ENCODE results near the gene ABCF2. TPM values are rescaled to one million over a fixed set of nuclear protein-coding genes. Genes with fewer than 3 reads are reported as not detected.

Gene ABCF2
- total and polyA plus RNA-seq, 2 donors: 18.9 to 26.1 TPM

- H3K36me3 ChIP-seq (ENCODE audit: control insufficient read depth in 2 of 2, insufficient read depth in 2 of 2, low read length in 1 of 2): peaks cover 4 to 5% of the 10 kb centered on the region in 2 donors
- WGBS: 6% methylated on average over 15 of the region's 15 CpGs
- DNase-seq (ENCODE audit: low read depth in 6 of 9, low spot score in 9 of 9): no peak
- H3K4me3 ChIP-seq (ENCODE audit: low read length in 2 of 2): peak overlapping the region in 1 of 2 donors; percentile 48
- no peaks in the 10 kb centered on the region for H3K9me3 ChIP-seq (ENCODE audit: control insufficient read depth in 2 of 2, insufficient read depth in 1 of 2, low read length in 1 of 2)
- H3K4me1 ChIP-seq (ENCODE audit: control insufficient read depth in 2 of 2, insufficient read depth in 2 of 2, low read length in 2 of 2): peaks cover 31 to 54% of the 10 kb centered on the region in 2 donors
- peaks cover 53 to 60% of the 10 kb centered on the region in 2 donors for H3K27me3 ChIP-seq (ENCODE audit: control insufficient read depth in 2 of 2, insufficient read depth in 1 of 2, low read length in 1 of 2)
- H3K27ac ChIP-seq (ENCODE audit: low read depth in 1 of 2, low read length in 1 of 2): no peak overlapping the region
These were observed 17.9 kb upstream of the ABCF2 start for GRCh38 chr7:151244841-151245346.

DNA sequence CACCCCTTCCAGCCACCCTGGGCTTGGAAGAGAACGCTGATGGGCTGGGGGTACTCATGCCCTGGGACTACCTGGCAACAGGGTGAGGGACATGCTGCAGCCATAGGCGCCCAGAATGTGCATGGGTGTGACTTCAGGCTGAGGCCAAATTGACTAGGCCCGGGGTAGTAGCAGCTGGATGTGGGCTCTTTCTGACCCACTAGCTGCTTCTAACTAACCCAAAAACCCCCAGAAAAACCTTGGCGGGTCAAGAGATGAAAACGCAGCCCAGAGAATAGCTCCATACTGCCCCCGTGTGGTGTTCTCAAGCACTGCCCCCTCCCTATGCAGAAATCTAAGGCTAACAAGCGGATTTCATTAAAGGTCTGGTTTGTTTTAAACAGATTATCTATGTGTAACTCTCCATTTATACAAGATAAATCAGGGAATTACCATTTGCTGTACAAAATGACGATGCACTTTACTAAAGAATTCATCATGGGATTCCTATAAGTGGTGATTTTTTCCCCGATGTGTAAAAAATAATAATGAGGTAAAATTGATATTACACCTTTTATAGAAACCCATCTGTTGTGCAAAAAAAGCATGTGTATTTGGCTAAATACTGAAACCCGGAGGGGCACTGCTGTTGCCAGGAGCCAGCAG, 17.3 kb upstream of the ABCF2 start:
- DNase-seq (ENCODE audit: low read depth in 6 of 9, low spot score in 9 of 9): peak in 2 of 9 donors; percentile 75 to 79
- H3K4me3 ChIP-seq (ENCODE audit: low read length in 2 of 2): peak overlapping the region in 1 of 2 donors; percentile 21
- H3K9me3 ChIP-seq (ENCODE audit: control insufficient read depth in 2 of 2, insufficient read depth in 1 of 2, low read length in 1 of 2): no peaks in the 10 kb centered on the region
- H3K27ac ChIP-seq (ENCODE audit: low read depth in 1 of 2, low read length in 1 of 2): peak overlapping the region in 1 of 2 donors; percentile 20
- peaks cover 30 to 50% of the 10 kb centered on the region in 2 donors for H3K4me1 ChIP-seq (ENCODE audit: control insufficient read depth in 2 of 2, insufficient read depth in 2 of 2, low read length in 2 of 2)
- H3K27me3 ChIP-seq (ENCODE audit: control insufficient read depth in 2 of 2, insufficient read depth in 1 of 2, low read length in 1 of 2): peaks cover 48 to 54% of the 10 kb centered on the region in 2 donors
- peaks cover 4 to 7% of the 10 kb centered on the region in 2 donors for H3K36me3 ChIP-seq (ENCODE audit: control insufficient read depth in 2 of 2, insufficient read depth in 2 of 2, low read length in 1 of 2)
- WGBS: 20% methylated on average over 10 of the region's 10 CpGs

- Histone ChIP-seq H3K4me3 (ENCODE audit: low read length in 2 of 2) (peak overlapping the region; percentile 23 to 47), H3K27ac (ENCODE audit: low read depth in 1 of 2, low read length in 1 of 2) (peak overlapping the region; percentile 3 to 77), H3K36me3 (ENCODE audit: control insufficient read depth in 2 of 2, insufficient read depth in 2 of 2, low read length in 1 of 2) (peaks cover 11 to 13% of the 10 kb centered on the region in 2 donors), H3K9me3 (ENCODE audit: control insufficient read depth in 2 of 2, insufficient read depth in 1 of 2, low read length in 1 of 2) (no peaks in the 10 kb centered on the region), H3K27me3 (ENCODE audit: control insufficient read depth in 2 of 2, insufficient read depth in 1 of 2, low read length in 1 of 2) (peaks cover 41 to 47% of the 10 kb centered on the region in 2 donors), H3K4me1 (ENCODE audit: control insufficient read depth in 2 of 2, insufficient read depth in 2 of 2, low read length in 2 of 2) (peaks cover 23 to 48% of the 10 kb centered on the region in 2 donors)
- 15% methylated on average over 17 of the region's 17 CpGs for WGBS
- peak in 7 of 9 donors; percentile 65 to 90 (median 71) for DNase-seq (ENCODE audit: low read depth in 6 of 9, low spot score in 9 of 9)
These were observed 16.6 kb upstream of the ABCF2 start for GRCh38 chr7:151243408-151244195.

- Histone ChIP-seq H3K4me1 (ENCODE audit: control insufficient read depth in 2 of 2, insufficient read depth in 2 of 2, low read length in 2 of 2) (peaks cover 22 to 43% of the 10 kb centered on the region in 2 donors), H3K27ac (ENCODE audit: low read depth in 1 of 2, low read length in 1 of 2) (peak overlapping the region in 1 of 2 donors; percentile 77)
These were observed 16.0 kb upstream of the ABCF2 start for GRCh38 chr7:151243045-151243349.

DNA sequence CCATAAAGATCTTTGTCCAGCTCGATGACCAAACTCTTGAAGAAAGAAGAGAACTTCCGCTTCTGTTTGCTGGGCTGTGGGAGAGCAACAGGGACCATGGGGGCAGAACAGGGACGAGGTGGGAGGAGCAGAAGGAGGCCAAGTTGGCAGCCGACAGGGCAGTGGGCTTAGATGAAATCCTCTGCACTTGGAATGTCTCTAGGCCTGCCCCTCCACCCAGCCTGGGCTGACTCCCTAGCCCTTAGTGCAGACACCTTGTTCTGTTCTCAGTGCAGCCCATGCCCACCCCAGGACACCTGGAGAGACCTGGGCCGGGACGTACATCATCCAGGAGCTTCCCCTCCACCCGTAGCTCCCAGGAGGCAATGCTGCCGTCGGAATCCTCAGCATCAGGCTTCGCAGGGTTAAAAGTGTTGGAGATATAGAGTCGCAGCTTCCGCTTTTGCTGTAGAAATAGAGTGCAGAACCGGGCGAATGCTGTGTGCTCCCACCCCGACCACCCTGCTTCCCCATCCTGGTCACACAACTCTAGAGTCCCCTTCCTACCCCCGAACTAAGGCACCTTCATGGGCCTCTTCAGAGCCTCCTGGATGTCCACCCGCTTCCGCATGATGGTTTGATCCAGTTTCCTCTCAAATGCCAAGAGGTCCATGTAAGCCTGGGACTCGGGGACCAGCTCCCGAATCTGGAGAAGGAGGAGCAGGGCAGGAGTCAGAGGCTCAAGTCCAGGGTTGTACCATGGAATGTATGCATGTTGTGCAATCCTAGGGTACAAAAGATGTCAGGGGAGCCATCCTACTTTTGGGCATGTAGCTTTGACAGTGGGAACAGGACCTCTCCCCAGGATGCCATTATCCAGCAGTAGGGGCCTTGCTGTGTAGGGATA, 15.4 kb upstream of the ABCF2 start:
- H3K27ac ChIP-seq (ENCODE audit: low read depth in 1 of 2, low read length in 1 of 2): peak overlapping the region in 1 of 2 donors; percentile 77

More at GRCh38 chr7:151243045-151243349, 16.0 kb upstream of the ABCF2 start:
- no peaks in the 10 kb centered on the region for H3K9me3 ChIP-seq (ENCODE audit: control insufficient read depth in 2 of 2, insufficient read depth in 1 of 2, low read length in 1 of 2)
- WGBS: 28% methylated on average over 2 of the region's 2 CpGs
- peaks cover 17 to 19% of the 10 kb centered on the region in 2 donors for H3K36me3 ChIP-seq (ENCODE audit: control insufficient read depth in 2 of 2, insufficient read depth in 2 of 2, low read length in 1 of 2)
- no peak for DNase-seq (ENCODE audit: low read depth in 6 of 9, low spot score in 9 of 9)
- H3K27me3 ChIP-seq (ENCODE audit: control insufficient read depth in 2 of 2, insufficient read depth in 1 of 2, low read length in 1 of 2): peaks cover 35 to 41% of the 10 kb centered on the region in 2 donors
- peak overlapping the region; percentile 23 to 47 for H3K4me3 ChIP-seq (ENCODE audit: low read length in 2 of 2)

GRCh38 chr7:151241755-151242096, 14.7 kb upstream of the ABCF2 start:
- peaks cover 22 to 34% of the 10 kb centered on the region in 2 donors for H3K4me1 ChIP-seq (ENCODE audit: control insufficient read depth in 2 of 2, insufficient read depth in 2 of 2, low read length in 2 of 2)
- no peaks in the 10 kb centered on the region for H3K9me3 ChIP-seq (ENCODE audit: control insufficient read depth in 2 of 2, insufficient read depth in 1 of 2, low read length in 1 of 2)
- H3K36me3 ChIP-seq (ENCODE audit: control insufficient read depth in 2 of 2, insufficient read depth in 2 of 2, low read length in 1 of 2): peaks cover 28 to 32% of the 10 kb centered on the region in 2 donors
- H3K4me3 ChIP-seq (ENCODE audit: low read length in 2 of 2): no peak overlapping the region
- H3K27me3 ChIP-seq (ENCODE audit: control insufficient read depth in 2 of 2, insufficient read depth in 1 of 2, low read length in 1 of 2): peaks cover 22 to 28% of the 10 kb centered on the region in 2 donors
- H3K27ac ChIP-seq (ENCODE audit: low read depth in 1 of 2, low read length in 1 of 2): no peak overlapping the region
- WGBS: 95% methylated on average over 9 of the region's 9 CpGs
- DNase-seq (ENCODE audit: low read depth in 6 of 9, low spot score in 9 of 9): no peak

More for the DNA sequence above, 15.4 kb upstream of the ABCF2 start:
- Histone ChIP-seq H3K36me3 (ENCODE audit: control insufficient read depth in 2 of 2, insufficient read depth in 2 of 2, low read length in 1 of 2) (peaks cover 23 to 25% of the 10 kb centered on the region in 2 donors), H3K27me3 (ENCODE audit: control insufficient read depth in 2 of 2, insufficient read depth in 1 of 2, low read length in 1 of 2) (peaks cover 29 to 35% of the 10 kb centered on the region in 2 donors), H3K4me3 (ENCODE audit: low read length in 2 of 2) (no peak overlapping the region), H3K9me3 (ENCODE audit: control insufficient read depth in 2 of 2, insufficient read depth in 1 of 2, low read length in 1 of 2) (no peaks in the 10 kb centered on the region), H3K4me1 (ENCODE audit: control insufficient read depth in 2 of 2, insufficient read depth in 2 of 2, low read length in 2 of 2) (peaks cover 22 to 38% of the 10 kb centered on the region in 2 donors)
- 74% methylated on average over 20 of the region's 20 CpGs for WGBS
- DNase-seq (ENCODE audit: low read depth in 6 of 9, low spot score in 9 of 9): no peak

DNA sequence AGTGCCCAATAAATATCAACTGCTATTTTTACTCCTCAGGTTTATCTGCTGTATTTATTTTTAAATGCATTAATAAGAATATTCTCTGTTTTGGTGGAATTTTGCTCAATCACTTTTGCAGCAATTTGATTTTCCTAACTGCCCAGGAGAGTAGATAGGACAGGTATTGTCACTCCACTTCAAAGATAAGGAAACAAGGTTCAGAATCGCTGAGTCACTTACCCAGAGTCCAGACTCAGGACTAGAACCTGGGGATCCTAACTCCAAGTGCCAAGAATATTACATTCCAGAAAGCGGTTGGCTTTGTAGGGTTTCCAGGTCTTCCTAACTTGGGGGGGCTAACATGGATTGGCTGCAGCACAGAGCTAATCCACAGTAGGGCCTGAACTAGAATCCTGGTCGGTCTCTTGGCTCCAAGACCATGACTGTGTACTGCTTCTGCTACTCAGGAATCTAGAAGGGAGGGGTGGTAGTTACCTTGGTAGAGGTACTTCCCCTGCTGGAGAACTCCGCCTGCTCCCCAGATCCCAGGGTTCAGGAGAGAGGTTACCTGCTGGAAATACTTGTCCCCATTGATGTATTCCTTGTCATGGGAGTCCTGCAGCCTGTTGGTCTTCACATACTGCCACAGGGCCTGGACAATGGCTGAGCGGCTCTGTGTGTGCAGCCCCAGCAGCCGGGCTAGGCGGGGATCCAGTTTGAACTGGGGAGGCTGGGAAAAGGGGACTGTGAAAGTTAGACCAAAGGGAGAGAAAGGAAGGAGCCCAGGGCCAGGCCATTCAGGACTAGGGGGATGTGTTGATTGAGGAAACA, 14.1 kb upstream of the ABCF2 start:
- Histone ChIP-seq H3K4me1 (ENCODE audit: control insufficient read depth in 2 of 2, insufficient read depth in 2 of 2, low read length in 2 of 2) (peaks cover 22 to 32% of the 10 kb centered on the region in 2 donors), H3K4me3 (ENCODE audit: low read length in 2 of 2) (no peak overlapping the region), H3K36me3 (ENCODE audit: control insufficient read depth in 2 of 2, insufficient read depth in 2 of 2, low read length in 1 of 2) (peaks cover 30 to 37% of the 10 kb centered on the region in 2 donors), H3K27ac (ENCODE audit: low read depth in 1 of 2, low read length in 1 of 2) (no peak overlapping the region), H3K9me3 (ENCODE audit: control insufficient read depth in 2 of 2, insufficient read depth in 1 of 2, low read length in 1 of 2) (no peaks in the 10 kb centered on the region), H3K27me3 (ENCODE audit: control insufficient read depth in 2 of 2, insufficient read depth in 1 of 2, low read length in 1 of 2) (peaks cover 17 to 23% of the 10 kb centered on the region in 2 donors)
- 96% methylated on average over 7 of the region's 7 CpGs for WGBS
- DNase-seq (ENCODE audit: low read depth in 6 of 9, low spot score in 9 of 9): no peak

DNA sequence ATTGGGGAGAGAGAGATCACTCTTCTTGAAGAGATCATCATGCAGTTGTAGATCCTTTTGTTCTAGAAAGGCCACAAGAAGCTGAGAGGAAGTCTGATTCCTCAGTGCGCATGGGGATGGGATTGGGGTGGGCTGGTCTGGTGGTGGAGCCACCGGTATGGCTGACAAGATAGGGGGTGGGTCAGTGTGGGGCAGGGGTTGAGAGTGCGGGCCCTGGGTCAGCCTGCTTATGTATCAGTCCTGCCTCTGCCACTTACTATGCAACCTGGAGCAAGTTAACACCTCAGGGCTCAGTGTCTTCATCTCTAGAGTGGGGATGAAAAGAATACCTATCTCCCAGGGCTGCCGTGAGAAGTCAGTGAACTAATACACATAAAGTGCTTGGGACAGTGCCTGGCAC, 13.5 kb upstream of the ABCF2 start:
- DNase-seq (ENCODE audit: low read depth in 6 of 9, low spot score in 9 of 9): no peak
- H3K4me3 ChIP-seq (ENCODE audit: low read length in 2 of 2): no peak overlapping the region
- 96% methylated on average over 4 of the region's 4 CpGs for WGBS
- H3K36me3 ChIP-seq (ENCODE audit: control insufficient read depth in 2 of 2, insufficient read depth in 2 of 2, low read length in 1 of 2): peaks cover 33 to 43% of the 10 kb centered on the region in 2 donors
- H3K9me3 ChIP-seq (ENCODE audit: control insufficient read depth in 2 of 2, insufficient read depth in 1 of 2, low read length in 1 of 2): no peaks in the 10 kb centered on the region
- H3K4me1 ChIP-seq (ENCODE audit: control insufficient read depth in 2 of 2, insufficient read depth in 2 of 2, low read length in 2 of 2): peaks cover 22 to 29% of the 10 kb centered on the region in 2 donors
- H3K27me3 ChIP-seq (ENCODE audit: control insufficient read depth in 2 of 2, insufficient read depth in 1 of 2, low read length in 1 of 2): peaks cover 10 to 17% of the 10 kb centered on the region in 2 donors
- no peak overlapping the region for H3K27ac ChIP-seq (ENCODE audit: low read depth in 1 of 2, low read length in 1 of 2)

All from thymus (tissue), 11 donors.